ENCODE results near the gene MAP4K1. TPM values are rescaled to one million over a fixed set of nuclear protein-coding genes. Genes with fewer than 3 reads are reported as not detected.

MAP4K1 gene
- total RNA-seq, 1 donor from 2014 or later: not detected

- H3K27me3 ChIP-seq (ENCODE audit: control insufficient read depth, insufficient read depth, low read length): no peaks in the 10 kb centered on the region
- no peaks in the 10 kb centered on the region for H3K36me3 ChIP-seq (ENCODE audit: control insufficient read depth, insufficient read depth, low read length)
- FAIRE-seq: no peak
- H3K4me3 ChIP-seq (ENCODE audit: low read depth, low read length): no peak overlapping the region
- no peak for TF ChIP-seq CTCF (IDR thresholded peaks at IDR 0.05; ENCODE audit: insufficient read depth, low read length, severe bottlenecking)
- no peak for DNase-seq (ENCODE audit: low read depth)
Measured at GRCh38 chr19:38577826-38578225, 39.9 kb downstream of the MAP4K1 start.

GRCh38 chr19:38571682-38572081 lies 46.1 kb downstream of the MAP4K1 start:
- peak; percentile 84 for FAIRE-seq

GRCh38 chr19:38569368-38569983 lies 48.3 kb downstream of the MAP4K1 start:
- no peak for FAIRE-seq
- Histone ChIP-seq H3K27me3 (ENCODE audit: control insufficient read depth, insufficient read depth, low read length) (no peaks in the 10 kb centered on the region), H3K36me3 (ENCODE audit: control insufficient read depth, insufficient read depth, low read length) (no peaks in the 10 kb centered on the region), H3K4me3 (ENCODE audit: low read depth, low read length) (no peak overlapping the region)
- DNase-seq (ENCODE audit: low read depth): no peak
- TF ChIP-seq CTCF (IDR thresholded peaks at IDR 0.05; ENCODE audit: insufficient read depth, low read length, severe bottlenecking): no peak

More at GRCh38 chr19:38571682-38572081, 46.1 kb downstream of the MAP4K1 start:
- H3K36me3 ChIP-seq (ENCODE audit: control insufficient read depth, insufficient read depth, low read length): no peaks in the 10 kb centered on the region
- no peaks in the 10 kb centered on the region for H3K27me3 ChIP-seq (ENCODE audit: control insufficient read depth, insufficient read depth, low read length)
- DNase-seq (ENCODE audit: low read depth): no peak
- H3K4me3 ChIP-seq (ENCODE audit: low read depth, low read length): no peak overlapping the region
- no peak for TF ChIP-seq CTCF (IDR thresholded peaks at IDR 0.05; ENCODE audit: insufficient read depth, low read length, severe bottlenecking)

GRCh38 chr19:38565691-38566105 lies 52.1 kb downstream of the MAP4K1 start:
- DNase-seq (ENCODE audit: low read depth) (no peak), FAIRE-seq (no peak)
- no peaks in the 10 kb centered on the region for H3K27me3 ChIP-seq (ENCODE audit: control insufficient read depth, insufficient read depth, low read length)
- H3K4me3 ChIP-seq (ENCODE audit: low read depth, low read length): peak overlapping the region; percentile 28
- no peaks in the 10 kb centered on the region for H3K36me3 ChIP-seq (ENCODE audit: control insufficient read depth, insufficient read depth, low read length)
- TF ChIP-seq CTCF (IDR thresholded peaks at IDR 0.05; ENCODE audit: insufficient read depth, low read length, severe bottlenecking): no peak

GRCh38 chr19:38564981-38565690 lies 52.6 kb downstream of the MAP4K1 start:
- FAIRE-seq (no peak), DNase-seq (ENCODE audit: low read depth) (no peak)
- Histone ChIP-seq H3K36me3 (ENCODE audit: control insufficient read depth, insufficient read depth, low read length) (no peaks in the 10 kb centered on the region), H3K4me3 (ENCODE audit: low read depth, low read length) (peak overlapping the region; percentile 28), H3K27me3 (ENCODE audit: control insufficient read depth, insufficient read depth, low read length) (no peaks in the 10 kb centered on the region)
- TF ChIP-seq CTCF (IDR thresholded peaks at IDR 0.05; ENCODE audit: insufficient read depth, low read length, severe bottlenecking): no peak

Data from bronchial epithelial cell (primary cell).